Activated CD4-positive, alpha-beta T cell treated with anti-CD3 and anti-CD28 coated beads for 1 hour (primary cell): ENCODE results near the gene SETD2.

Experiments
- DNase-seq: peaks from one replicate; pipeline ENCODE4 v3.0.0-alpha.2; 2020

SETD2 gene

DNA sequence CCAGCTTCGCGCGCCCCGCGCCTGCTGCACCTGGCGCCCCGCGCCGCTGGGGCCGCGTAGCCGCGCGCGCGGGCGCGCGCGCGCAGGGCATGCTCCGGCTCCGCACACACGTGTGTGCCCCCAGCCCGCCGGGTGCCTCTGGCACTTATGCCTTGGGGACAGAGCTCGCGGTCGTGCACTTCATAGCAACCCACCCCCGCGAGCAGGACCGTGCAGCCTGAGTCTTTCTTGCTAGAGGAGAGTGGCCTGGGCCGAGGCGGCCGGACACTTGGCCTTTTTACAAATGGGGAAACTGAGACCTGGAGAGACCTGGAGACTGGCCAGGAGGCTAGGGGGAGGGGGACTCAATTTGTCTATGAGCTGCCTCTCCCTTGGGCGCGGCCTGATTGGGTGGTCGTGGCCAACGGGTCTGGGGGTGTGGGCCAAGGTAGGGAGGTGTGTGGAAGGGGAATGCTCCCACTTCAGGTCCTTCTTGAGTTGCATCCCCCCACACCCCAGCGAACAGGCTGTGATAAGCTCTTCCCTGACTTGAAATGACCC lies 183.9 kb downstream of the SETD2 start:
- DNase-seq, result no peak

DNA sequence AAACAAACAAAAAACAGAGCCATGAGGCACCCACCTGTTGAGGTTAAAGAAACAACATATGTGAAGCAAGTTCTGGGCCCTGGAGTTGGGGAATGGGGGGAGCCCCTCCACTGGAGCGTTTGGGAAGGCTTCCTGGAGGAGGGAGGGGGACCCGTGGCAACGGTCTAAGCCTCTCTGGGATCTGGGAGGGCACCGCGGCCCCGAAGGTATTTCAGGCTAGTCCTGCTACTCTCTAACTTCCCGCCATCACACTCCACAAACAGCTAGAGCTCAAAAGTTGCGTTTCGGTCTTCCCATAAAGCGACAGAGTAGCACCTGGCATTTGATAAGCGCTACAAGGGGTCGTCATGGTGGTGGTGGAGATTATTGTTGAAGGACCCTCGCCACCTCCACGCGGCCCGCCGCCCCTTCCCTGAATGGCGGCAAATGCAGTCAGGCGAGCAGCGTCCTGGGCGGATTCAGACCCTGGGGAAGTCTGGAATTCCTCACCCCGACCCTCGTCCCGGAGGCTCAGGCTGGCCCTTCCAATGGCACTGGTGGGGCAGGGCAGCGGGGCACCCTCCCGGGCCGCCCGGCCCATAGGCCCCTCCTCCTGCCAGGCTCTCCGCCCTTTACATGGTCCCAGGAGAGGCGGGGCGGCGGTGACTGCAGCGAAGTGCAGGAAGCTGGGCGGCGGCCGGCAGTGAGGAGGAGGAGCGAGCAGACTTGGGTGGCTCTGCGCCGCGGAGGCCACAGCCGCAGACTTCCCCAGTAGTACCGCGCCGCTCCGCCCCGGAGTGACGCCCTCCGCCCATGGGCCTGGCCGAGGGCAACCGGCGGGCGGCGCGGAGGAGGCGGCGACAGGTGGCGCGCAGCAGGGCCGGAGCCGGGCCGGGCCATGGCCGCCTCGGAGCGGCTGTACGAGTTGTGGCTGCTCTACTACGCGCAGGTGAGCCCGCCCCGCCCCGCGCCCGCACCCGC lies 184.6 kb downstream of the SETD2 start, which contains the start of gene NBEAL2:
Gene NBEAL2, plus strand, starts transcription at position 682 of the 960 bp plus-strand sequence. Its CDS starts 196 bp downstream, at position 878.
- DNase-seq, result peak; percentile 90

- no peak for DNase-seq
These were observed 185.5 kb downstream of the SETD2 start for GRCh38 chr3:46978381-46978780.

DNA sequence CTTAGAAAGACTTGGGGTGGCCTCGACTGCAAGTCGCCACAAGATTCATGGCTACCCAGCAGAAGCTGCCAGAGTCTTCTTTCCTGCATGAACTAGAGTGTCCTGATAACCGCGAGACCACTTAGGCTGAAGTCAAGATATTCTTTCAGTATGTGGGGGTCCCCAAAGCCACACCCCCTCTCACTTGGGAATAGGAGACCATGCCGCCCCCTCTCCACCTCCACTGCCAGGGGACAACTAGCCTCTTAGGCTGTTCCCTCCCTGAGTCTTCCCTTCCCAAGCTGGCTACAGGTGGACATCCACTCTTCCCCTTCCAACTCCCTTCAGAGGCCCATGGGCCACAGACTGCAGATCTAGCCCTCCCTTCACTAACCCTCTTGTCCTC lies 186.1 kb downstream of the SETD2 start:
- no peak for DNase-seq

- DNase-seq, result peak; percentile 88
These were observed 187.4 kb downstream of the SETD2 start, which contains the start of gene CCDC12 for GRCh38 chr3:46976326-46977190. Gene CCDC12 (minus strand): TSS chr3:46976745. CDS start chr3:46976732, 13 bp downstream.

GRCh38 chr3:46974421-46975171 lies 189.3 kb downstream of the SETD2 start:
- DNase-seq, result no peak

DNA sequence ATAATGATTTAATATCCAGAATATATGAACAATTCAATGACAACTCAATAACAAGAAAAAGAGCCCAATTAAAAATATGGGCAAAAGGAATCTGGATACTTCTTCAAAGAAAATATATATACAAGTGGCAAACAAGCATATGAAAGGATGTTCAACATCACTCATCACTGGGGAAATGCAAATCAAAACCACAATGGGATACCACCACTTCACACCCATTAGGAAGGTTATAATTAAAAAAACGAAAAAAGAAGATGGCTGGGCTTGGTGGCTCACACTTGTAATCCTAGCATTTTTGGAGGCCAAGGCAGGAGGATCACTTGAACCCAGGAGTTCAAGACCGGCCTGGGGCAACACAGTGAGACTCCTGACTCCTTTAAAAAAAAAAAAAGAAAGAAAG lies 191.5 kb downstream of the SETD2 start:
- DNase-seq, result no peak

DNA sequence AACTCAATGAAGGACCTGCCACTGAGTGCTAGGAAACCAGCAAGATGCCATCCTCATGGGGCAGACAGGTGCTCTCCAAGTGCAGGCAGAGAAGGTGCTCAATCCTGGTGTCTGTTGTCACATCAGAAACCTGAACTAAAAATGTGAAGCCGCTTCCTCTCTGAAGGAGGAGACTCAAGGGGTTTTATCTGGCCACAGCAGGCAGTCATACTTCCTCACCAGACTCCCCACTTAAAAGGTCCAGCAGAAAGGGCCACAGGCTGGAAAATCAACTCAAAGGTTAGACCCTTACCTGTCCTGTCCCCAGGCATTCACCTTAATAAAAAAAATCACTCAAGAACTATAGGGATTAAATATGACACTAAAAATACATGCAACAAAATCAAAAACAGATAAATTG lies 192.2 kb downstream of the SETD2 start:
- no peak for DNase-seq

- DNase-seq, result no peak
These were observed 192.8 kb downstream of the SETD2 start for GRCh38 chr3:46971151-46971550.

DNA sequence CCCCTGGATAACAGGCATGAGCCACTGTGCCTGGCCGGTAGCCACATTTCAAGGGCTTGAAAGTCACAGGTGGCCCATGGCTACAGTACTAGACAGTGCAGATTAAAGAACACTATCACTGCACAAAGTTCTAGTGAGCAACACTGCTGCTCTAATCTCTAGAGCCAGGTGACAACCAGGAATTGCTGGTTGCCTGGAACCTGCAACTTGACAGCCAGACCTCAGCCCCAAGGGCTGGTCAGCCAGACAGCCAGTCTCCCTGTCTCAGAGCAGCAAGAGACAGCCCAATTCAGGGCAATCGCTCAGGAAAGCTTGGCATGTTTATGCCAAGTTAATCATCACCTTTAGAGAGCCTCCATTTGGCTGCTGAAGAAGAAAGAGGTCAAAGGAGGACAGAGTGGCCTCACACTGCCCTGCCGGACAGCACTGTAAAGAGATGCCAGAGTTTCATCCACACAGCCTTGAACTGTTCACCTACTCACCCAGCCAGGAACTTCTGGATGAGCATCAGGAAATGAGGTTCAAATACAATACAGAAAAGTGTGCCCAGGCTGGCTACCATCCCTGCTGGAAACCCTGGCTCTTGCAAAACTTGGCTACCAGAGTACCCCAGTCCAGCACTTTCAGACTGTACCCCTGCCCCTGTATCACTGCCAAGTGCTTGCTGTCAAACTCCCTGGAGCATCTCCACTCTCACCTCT lies 193.4 kb downstream of the SETD2 start:
- no peak for DNase-seq

GRCh38 chr3:46968783-46969428 lies 195.0 kb downstream of the SETD2 start:
- no peak for DNase-seq

DNA sequence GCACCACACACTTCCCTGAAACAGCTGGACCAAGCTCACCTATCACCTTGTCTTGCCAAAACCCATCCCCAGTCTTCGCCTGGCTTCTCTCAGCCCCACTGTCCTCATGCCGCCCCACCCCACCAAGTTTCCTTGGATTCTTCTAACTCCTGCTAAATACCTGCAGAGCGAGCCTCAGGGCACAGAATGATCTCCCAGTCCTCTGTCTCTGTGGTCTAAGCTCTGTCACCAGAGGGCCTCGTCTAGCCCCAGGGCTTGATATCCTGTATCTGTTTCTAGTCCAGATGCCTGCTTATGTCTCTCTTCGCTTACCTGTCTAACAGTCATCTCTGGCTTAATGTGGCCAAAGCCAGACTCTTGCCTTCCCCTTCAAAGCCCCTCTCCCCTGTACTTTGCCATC lies 197.1 kb downstream of the SETD2 start:
- no peak for DNase-seq
